Spleen (tissue), 7 donors: ENCODE results near the gene TRAF7.

Experiments
- POLR2A ChIP-seq, 3 donors: fragments of 450-650 bp; IDR thresholded peaks; one replicate each; pipeline ENCODE4 v1.5.1; 2017; ENCODE audit warnings: antibody characterized with exemption in 3 of 3, mild to moderate bottlenecking in 1 of 3
- POLR2AphosphoS5 ChIP-seq, 3 donors: sonication (generic); formaldehyde crosslinking; IDR thresholded peaks; one replicate each; pipeline ENCODE4 v1.5.1; 2017; ENCODE audit warnings: antibody characterized with exemption in 3 of 3
- TF ChIP-seq, protein P1 (sequence below), 11 experiments: fragments of 200-600 bp in 7 of 11; fragments of 450-650 bp in 4 of 11; sonication (generic) in 4 of 11; IDR thresholded peaks in 8 of 11; conservative IDR thresholded peaks in 3 of 11; 1 replicate in 7 of 11; 2 replicates in 4 of 11; pipeline versions ENCODE4 v1.4.0 to v1.8.0; 2016 to 2021; ENCODE audit warnings: antibody characterized with exemption in 11 of 11, inconsistent platforms in 4 of 11, mild to moderate bottlenecking in 1 of 11
- donor health status: DM: no; HTN: no; CAD: no; lungs with moderate emphysema.
- donor health status: DM: no; HTN: no; CAD: no.
- donor health status: DM: no; HTN: no; CAD: no.

DNA sequence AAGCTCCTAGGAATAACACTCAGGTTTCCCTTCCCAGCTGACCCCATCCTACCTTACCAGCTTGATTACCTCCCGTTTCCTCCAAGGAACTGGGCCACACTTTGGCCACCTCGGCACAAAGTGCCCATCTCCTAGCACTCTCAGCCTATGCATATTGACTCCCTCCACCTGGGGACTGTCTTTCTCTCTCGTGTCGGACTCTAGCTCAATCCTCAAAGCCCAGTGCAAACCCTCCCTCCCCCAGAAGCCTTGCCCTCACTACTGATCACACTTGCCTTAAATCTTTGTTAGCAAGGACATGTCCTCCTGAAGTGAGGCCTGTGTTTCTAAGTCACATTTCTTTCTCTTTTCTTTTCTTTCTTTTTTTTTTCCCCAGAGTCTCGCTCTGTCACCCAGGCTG lies 9.7 kb upstream of the TRAF7 start:
- TF ChIP-seq, protein P1, sequence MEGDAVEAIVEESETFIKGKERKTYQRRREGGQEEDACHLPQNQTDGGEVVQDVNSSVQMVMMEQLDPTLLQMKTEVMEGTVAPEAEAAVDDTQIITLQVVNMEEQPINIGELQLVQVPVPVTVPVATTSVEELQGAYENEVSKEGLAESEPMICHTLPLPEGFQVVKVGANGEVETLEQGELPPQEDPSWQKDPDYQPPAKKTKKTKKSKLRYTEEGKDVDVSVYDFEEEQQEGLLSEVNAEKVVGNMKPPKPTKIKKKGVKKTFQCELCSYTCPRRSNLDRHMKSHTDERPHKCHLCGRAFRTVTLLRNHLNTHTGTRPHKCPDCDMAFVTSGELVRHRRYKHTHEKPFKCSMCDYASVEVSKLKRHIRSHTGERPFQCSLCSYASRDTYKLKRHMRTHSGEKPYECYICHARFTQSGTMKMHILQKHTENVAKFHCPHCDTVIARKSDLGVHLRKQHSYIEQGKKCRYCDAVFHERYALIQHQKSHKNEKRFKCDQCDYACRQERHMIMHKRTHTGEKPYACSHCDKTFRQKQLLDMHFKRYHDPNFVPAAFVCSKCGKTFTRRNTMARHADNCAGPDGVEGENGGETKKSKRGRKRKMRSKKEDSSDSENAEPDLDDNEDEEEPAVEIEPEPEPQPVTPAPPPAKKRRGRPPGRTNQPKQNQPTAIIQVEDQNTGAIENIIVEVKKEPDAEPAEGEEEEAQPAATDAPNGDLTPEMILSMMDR (IDR thresholded peaks at IDR 0.05 in 8 of 11, conservative IDR thresholded peaks at IDR 0.05 in 3 of 11) = no peak
- no peak for TF ChIP-seq POLR2A (IDR thresholded peaks at IDR 0.05)
- no peak for TF ChIP-seq POLR2AphosphoS5 (IDR thresholded peaks at IDR 0.05)
